Measurements from ENCODE around the gene ACADSB.

Gene ACADSB

GRCh38 chr10:123043409-123043925, 34.7 kb downstream of the ACADSB start:
- peak; percentile 45 to 53 for DNase-seq

DNA sequence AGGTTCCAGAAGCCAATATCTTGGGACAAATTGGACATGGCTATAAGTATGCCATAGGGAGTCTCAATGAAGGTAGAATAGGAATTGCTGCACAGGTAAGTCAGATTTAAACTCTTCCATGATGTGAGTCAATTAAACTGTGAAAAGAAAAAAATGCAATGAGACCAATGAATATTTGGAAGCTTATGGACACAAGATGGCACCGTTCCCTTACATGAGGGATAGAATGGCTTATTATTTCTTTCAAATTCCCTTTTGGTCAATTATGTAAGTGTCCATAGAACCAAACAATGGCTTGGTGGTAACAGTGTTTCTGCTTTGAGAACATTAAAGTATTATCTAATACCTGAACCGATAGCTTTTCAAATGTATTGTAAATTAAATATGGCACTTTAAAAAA, 35.6 kb downstream of the ACADSB start:
- DNase-seq: peak in 1 of 2 experiments; percentile 15

- no peak for DNase-seq
These were observed 37.3 kb downstream of the ACADSB start for GRCh38 chr10:123045961-123046731.

DNA sequence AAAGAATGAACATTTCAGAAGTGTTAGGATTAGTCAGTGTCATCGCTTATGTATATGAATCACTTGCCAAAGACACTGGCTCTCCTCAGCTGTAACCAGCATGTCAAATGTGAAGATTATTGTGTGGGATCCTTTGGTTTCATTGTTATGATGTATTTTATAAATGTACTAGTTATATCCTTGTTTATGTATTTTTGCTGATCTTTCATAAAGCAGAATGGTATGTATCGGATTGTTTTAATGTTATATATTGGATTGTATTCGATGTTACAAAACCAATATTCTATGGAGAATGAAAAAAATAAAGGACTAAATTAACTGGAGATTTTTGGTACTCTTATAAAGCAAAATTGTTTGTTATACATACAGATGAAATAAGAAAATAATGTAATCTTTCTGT, 49.2 kb downstream of the ACADSB start:
- DNase-seq: no peak

- no peak for DNase-seq
These were observed 53.1 kb downstream of the ACADSB start for GRCh38 chr10:123061865-123062264.

DNA sequence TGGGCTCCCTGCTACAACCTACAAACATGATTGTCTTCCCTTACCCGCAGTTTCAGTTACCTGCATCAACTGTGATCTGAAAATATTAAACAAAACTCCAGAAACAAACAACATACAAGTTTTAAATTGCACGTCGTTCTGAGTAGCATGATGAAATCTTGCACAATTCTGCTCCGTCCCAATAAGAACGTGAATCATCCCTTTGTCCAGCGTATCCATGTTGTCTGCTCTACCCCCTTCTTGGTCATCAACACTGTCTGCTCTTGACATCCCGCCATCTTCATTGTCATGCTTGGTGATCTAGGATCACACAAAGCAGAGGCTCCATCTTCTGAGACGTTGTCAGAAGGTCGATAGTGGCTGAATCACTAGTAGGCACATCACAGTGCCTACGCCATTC, 53.9 kb downstream of the ACADSB start:
- DNase-seq: no peak

GRCh38 chr10:123068087-123068853, 59.5 kb downstream of the ACADSB start:
- no peak for DNase-seq

DNA sequence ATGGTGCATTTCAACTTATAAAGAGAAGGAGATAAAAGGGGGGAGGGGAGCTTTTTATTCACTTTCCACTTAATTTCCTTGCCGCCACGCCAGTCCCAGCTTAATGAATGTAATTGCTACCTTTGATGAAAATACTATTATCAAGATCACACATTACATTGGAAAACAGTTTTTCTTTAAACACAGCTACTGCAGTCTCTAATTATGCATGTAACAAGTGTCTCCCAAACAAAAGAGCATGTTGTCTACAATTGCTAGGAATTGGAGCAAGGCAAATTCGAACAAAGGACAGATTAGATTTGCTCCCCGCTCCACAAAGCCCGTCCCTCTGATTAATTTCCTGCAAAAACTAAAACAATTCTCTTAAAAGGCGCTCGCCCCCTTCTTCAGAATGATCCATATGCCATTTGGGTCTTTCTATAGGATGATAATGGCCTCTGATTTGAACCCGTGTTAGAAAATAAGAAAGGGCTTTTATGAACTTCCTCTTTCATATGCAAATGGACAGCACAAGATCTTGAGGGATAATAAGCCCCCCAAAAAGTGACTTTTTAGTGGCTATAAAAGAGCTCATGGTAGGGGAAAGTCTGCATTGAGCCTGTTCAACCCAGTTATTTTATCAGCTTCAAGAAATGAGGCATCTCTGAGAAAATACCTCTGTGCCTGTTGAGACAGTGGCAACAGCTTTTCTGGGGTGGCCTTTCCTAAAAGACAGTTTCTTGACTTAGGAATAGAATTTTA, 60.6 kb downstream of the ACADSB start:
- no peak for DNase-seq

DNA sequence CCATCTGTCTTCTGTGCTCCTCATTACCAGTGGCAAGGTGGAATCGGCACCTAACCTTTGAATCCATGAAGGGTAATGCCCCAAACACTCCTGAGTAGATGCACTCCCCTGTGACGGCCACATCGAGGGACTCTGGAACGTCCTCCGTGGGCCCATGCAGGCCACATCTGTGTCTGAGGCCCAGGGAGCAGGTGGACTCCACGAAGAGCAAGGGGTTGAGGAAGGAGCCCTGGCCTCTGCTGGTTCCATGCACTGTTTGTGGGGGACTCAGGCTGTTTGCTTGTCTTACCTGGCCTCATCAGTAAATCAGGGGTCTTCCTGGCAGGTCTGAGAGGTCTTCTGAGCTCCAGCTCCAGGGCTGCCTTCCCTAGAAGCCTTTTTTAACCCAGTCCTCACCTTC, 64.4 kb downstream of the ACADSB start:
- DNase-seq: no peak

DNA sequence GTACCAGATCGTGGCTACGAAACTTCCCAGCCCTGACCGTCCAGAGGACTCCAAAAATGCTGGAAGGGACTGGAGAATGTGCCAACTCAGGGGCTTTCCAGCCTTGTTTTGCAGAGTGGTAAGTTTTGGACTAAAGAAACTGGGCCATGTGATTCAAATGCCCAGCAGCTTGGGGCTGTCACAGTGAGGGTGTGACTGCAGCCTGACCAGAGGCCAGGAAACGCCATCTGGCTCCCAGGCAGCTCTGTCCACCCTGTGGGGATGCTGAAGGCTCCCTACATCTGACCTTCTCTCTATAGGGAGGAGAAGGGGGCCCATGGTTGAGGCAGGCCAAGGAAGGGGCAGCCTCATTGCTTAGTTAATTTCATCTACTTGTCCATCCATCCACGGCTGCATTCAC, 65.4 kb downstream of the ACADSB start:
- DNase-seq: no peak

GRCh38 chr10:123081896-123082295, 73.1 kb downstream of the ACADSB start:
- DNase-seq: no peak

- no peak for DNase-seq
These were observed 75.0 kb downstream of the ACADSB start for GRCh38 chr10:123083811-123084210.

- no peak for DNase-seq
These were observed 77.5 kb downstream of the ACADSB start for GRCh38 chr10:123086281-123086680.

- no peak for DNase-seq
These were observed 78.5 kb downstream of the ACADSB start for GRCh38 chr10:123087348-123087747.

- no peak for DNase-seq
These were observed 79.0 kb downstream of the ACADSB start for GRCh38 chr10:123087786-123088185.

DNA sequence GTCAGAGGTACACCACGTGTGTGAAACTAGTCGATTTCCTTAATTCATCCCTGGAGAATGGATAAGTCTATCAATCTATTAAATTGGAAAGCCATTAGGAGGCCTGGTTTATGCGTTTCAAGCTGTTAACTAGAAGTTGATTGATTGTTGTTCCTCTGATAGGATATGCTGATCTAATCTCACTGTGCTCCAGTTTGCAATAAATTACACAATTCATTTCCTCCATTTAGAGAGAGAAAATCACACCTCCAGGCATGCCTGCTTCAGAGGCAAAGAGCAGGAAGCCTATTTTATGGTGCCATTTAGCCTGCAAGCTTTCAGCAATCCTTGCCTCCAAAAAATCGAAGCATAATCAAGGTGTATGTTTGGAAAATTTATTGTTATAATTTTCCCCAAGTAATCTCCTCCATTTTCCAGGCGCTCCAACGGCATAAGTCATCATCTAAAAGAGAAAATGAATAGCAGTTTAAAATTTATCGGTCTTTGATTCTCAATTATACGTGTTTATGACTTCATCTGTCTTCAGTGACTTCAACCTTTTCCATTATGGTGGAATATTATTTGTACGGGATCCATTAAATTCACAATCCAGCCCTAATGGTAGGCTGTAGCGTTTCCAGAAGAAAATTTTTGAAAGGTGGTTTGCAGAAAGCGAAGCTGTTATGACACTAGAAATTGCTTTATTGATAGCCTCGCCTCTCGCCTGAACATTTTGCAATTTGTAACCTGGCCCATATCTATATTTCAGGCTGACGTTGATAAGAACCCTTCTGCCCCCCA, 84.0 kb downstream of the ACADSB start:
- no peak for DNase-seq

DNA sequence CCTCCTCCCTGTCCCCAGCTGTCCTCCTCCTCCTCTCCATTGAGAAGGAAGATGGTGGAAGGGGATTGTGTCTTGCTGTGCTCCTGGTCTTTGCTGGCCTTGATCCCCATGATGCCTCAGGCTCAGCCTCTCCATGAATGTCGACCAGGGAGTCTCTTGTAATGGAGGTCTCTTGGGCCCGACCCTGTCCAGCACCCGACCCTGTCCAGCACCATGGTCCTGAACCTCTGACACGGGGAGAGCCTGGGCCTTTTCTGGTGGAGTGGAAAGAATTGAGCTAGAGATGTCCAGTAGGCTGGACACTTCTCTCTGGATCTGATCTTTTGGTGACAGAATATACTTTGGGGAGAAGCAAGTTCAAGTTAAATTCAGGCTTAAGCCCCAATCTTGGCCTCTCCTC, 84.7 kb downstream of the ACADSB start:
- DNase-seq: no peak

DNA sequence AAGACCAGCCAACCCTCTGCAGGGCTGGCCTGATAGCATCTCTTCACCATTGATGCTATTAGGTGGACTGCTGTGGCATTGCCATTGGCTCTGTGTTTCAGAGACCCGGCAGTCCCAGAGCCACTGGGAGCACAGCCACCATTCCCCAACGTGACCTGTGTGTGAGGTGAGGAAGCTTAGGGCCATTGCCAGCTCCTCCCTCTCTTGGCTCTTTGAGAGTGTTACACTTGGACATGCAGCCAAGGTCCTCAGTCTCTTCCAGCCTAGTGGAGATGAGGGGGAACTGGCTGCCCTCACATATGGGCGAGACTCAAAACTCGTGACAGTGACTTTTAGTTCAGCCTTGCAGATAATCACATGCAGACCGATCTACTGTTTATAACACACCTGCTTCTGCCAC, 87.6 kb downstream of the ACADSB start:
- no peak for DNase-seq

- no peak for DNase-seq
These were observed 88.2 kb downstream of the ACADSB start for GRCh38 chr10:123097039-123097438.

DNA sequence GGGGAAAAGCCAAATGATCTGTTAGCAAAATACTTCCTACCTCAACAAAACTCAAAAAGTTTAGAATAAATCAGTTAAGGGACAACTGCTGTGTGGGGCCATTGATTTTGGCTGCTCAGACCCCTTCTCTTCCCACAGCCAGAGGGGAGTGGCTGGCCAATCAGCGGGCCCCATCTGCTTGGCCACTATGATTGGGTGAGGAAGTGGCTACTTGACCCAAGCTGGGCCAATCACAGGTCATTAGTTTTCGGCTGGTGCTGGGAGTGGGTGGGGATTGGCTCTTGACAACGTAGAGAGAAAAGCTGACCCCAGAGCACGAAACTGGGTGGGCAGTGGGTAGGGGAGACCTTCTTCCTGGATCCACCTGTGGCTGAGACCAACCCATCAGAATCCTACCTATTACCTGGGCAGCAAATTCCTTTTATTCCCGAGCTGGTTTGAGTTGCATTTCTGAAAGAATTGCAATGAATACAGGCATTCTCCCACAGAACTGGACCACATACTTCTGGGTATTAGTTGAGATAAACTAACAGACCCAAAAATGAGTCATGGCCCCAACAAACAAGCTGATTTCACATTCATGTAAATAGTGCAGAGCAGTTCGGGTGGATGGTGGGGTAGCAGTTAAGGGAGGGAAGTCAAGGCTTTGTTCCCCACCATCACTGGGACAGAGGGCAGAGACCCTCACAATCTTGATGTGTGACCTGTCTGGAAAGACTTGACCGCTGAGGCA, 91.4 kb downstream of the ACADSB start:
- no peak for DNase-seq

GRCh38 chr10:123101872-123102271, 93.1 kb downstream of the ACADSB start:
- DNase-seq: no peak

DNA sequence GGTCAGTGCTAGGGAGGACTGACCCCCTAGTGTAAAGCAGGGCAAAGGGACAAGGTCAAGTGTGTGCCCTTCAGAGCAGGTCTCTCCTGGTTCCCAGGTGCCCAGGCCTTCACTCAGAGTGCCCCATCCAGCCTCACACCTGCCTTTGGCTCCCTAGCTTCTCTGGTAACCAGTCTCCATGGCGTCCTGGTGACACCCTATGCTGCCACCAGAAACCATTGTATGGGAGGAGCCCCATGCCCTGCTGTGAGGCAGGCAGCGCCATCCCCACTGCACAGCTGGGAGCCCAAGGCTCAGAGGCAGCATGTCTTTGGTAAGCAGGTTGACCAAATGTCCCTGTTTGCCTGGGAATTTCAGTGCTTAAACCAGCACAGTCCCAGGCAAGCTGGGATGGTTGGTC, 93.9 kb downstream of the ACADSB start:
- no peak for DNase-seq
